Aorta (tissue), 5 donors: ENCODE data around the gene PCDH10. TPM values are rescaled to one million over a fixed set of nuclear protein-coding genes. Genes with fewer than 3 reads are reported as not detected.

ENCODE experiments used
- ATAC-seq: fragments of 200-7000 bp; cut with Tn5 transposase; one replicate; pipeline ENCODE4 v1.9.1; 2022; ENCODE audit warnings: moderate library complexity; ENCODE audit not compliant: low FRiP score
- DNase-seq, 2 donors: peaks; one replicate each; pipeline ENCODE4 v3.0.0-alpha.2; 2020
- H3K27ac ChIP-seq, 2 donors: one replicate each; pipeline ENCODE4 v1.5.1; 2013; ENCODE audit warnings: low read length in 2 of 2, mild to moderate bottlenecking in 2 of 2, moderate library complexity in 2 of 2, control low read depth in 1 of 2, inconsistent platforms in 1 of 2, low read depth in 1 of 2
- H3K27me3 ChIP-seq, 2 donors: one replicate each; pipeline ENCODE4 v1.6.1; 2013; ENCODE audit warnings: control low read depth in 1 of 2, low read length in 1 of 2, mild to moderate bottlenecking in 1 of 2, moderate library complexity in 1 of 2; ENCODE audit not compliant: insufficient read depth in 2 of 2, control insufficient read depth in 1 of 2
- H3K36me3 ChIP-seq, 2 donors: one replicate each; pipeline ENCODE4 v1.6.1; 2013; ENCODE audit warnings: control low read depth in 1 of 2, low read length in 1 of 2, mild to moderate bottlenecking in 1 of 2; ENCODE audit not compliant: insufficient read depth in 2 of 2, control insufficient read depth in 1 of 2
- H3K4me1 ChIP-seq, 2 donors: one replicate each; pipeline ENCODE4 v1.6.1; 2013; ENCODE audit warnings: low read length in 2 of 2, control low read depth in 1 of 2, mild to moderate bottlenecking in 1 of 2, moderate library complexity in 1 of 2; ENCODE audit not compliant: insufficient read depth in 2 of 2, control insufficient read depth in 1 of 2
- H3K4me3 ChIP-seq, 2 donors: one replicate each; pipeline ENCODE4 v1.5.1; 2013; ENCODE audit warnings: low read length in 2 of 2, control low read depth in 1 of 2, mild to moderate bottlenecking in 1 of 2
- H3K9me3 ChIP-seq: one replicate; pipeline ENCODE4 v1.6.1; 2013; ENCODE audit warnings: mild to moderate bottlenecking, low read length; ENCODE audit not compliant: control insufficient read depth
- WGBS, 2 donors: extraction: QIAGEN DNeasy Blood & Tissue Kit; methylation state at CpG; one replicate each; pipeline ENCODE4 v1.1.7; 2013; 5-methylcytosine and 5-hydroxymethylcytosine counted together
- intact Hi-C, 2 donors: fragments of 100-400 bp; cut with DNase I; formaldehyde crosslinking; loops; one replicate each; pipeline versions ENCODE4 v1.14.2 to v1.15.0; 2022
- long read RNA-seq, 2 donors: library from polyadenylated mRNA; unstranded; transcript quantifications; one replicate each; pipeline ENCODE4 v2.0.0, GENCODE V29; 2020 to 2021
- polyA plus RNA-seq, 2 donors: library from polyadenylated mRNA; stranded (reverse); fragments of 200-250 nt; gene quantifications; one replicate each; pipeline ENCODE4 v1.2.3, GENCODE V29; 2013
- total RNA-seq, 2 donors: library from RNA; stranded (reverse); fragmentation: NEBNext Ultra II Directional; extraction: Animal tissue kit (Norgen Biotek cat#: 25700); gene quantifications; one replicate each; pipeline ENCODE4 v1.2.1, GENCODE V29; 2021
- donor health status: healthy with polysubstance abuse.
- donor health status: Bipolar disorder and iron deficiency.
- donor health status: DM: no; HTN: no; CAD: no.
- donor health status: DM: no; HTN: no; CAD: no.
- donor health status: DM: yes; HTN: yes; CAD: no.

PCDH10 gene
- 10 to 100 TPM; 15.1 to 23.0 TPM for total RNA-seq
- 1 to 10 TPM; 5.0 TPM for polyA plus RNA-seq
- long read RNA-seq, donor 1, full-length matches to known transcripts = 7 of 7 reads
- long read RNA-seq, donor 1, partial matches to known transcripts = 0 of 7 reads
- long read RNA-seq, donor 1, other reads (novel, unspliced or antisense) = 0 of 7 reads
- long read RNA-seq, donor 2, full-length matches to known transcripts = 13 of 16 reads
- long read RNA-seq, donor 2, partial matches to known transcripts = 2 of 16 reads
- long read RNA-seq, donor 2, other reads (novel, unspliced or antisense) = 1 of 16 reads

DNA sequence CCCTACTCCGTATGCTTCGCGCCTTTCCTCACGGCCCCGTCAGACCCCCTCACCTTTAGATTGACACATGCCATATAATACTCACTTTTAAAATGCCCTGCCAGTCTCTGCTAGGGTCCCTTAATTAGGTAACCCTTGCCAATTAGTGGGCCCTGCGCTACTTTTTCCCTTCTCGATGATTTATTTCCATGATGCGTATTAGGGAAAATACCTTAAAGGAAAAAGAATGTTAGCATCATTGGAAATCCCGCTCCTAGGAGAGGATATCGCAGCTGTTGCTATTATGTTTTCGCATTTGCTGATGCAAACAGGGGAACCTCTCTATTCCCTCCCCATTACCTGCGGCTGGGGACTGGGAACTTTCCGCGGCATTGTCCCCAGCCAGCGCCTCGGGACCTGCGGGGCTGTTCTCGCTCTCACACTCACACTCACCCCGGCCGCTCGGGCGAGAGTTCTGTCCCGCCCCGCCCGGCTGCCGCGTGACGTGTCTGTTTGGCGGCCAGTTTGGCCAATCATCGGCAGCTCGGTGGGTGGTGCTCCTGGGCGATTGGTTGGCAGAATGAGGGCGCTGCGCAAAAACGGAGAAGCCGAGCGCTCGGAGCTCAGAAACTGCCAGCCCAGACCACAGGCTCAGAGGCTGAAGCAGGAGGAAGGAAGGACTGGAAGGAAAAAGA, at the start of gene PCDH10:
PCDH10 (plus strand) TSS at position 605 of the 674 bp plus-strand sequence. CDS start 847 bp downstream, outside the sequence.
- Histone ChIP-seq H3K4me1 (no peaks in the 10 kb centered on the region), H3K27me3 (no peaks in the 10 kb centered on the region)
- intact Hi-C loops = loop anchor here in 1 of 2 donors (10.0 kb wide), 1 partner anchor 1756 kb away; no protein-coding TSS in a partner anchor

DNA sequence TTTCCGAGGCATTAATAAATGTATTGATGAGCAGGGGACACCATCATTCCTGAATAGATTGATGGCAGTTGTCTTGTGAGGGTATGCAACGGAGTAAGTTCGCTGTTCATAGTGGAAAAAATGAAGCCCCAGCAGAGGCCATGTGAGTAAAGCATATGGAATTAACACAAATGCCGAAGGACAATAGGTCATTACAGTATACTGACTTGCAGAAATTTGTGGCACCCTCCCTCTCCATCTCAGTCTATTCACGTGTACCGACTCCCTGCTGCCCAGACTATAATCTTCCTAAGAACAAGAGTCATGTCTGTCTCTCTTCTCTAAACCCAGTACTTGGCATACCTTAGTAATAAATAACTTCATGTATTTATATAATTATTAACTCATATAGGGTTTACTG, 47.1 kb upstream of the PCDH10 start:
- no peak for DNase-seq
- 85 to 88% methylated on average over 6 of the region's 6 CpGs for WGBS, 2 donors
- no peaks in the 10 kb centered on the region for H3K4me1 ChIP-seq
- no peaks in the 10 kb centered on the region for H3K9me3 ChIP-seq
- intact Hi-C loops = no loop called here
- no peak overlapping the region for H3K27ac ChIP-seq
- H3K36me3 ChIP-seq = no peaks in the 10 kb centered on the region
- ATAC-seq = no peak
- no peaks in the 10 kb centered on the region for H3K27me3 ChIP-seq
- H3K4me3 ChIP-seq = no peak overlapping the region

More for the DNA sequence above, at the start of gene PCDH10:
- peak within 1 kb of the TSS; percentile 46 to 58 for H3K4me3 ChIP-seq
- DNase-seq (peak; percentile 94 to 97), ATAC-seq (peak; percentile 93)
- H3K36me3 ChIP-seq = no peaks in the 10 kb centered on the region
- H3K27ac ChIP-seq = peak within 1 kb of the TSS; percentile 2 to 5
- 0% methylated on average over 38 of the region's 38 CpGs for WGBS, 2 donors
- no peaks in the 10 kb centered on the region for H3K9me3 ChIP-seq

GRCh38 chr4:133102612-133103409, 46.3 kb upstream of the PCDH10 start:
- DNase-seq (no peak), ATAC-seq (no peak)
- 53 to 60% methylated on average over 4 of the region's 4 CpGs for WGBS, 2 donors
- Histone ChIP-seq H3K9me3 (no peaks in the 10 kb centered on the region), H3K27ac (no peak overlapping the region), H3K4me3 (no peak overlapping the region), H3K27me3 (no peaks in the 10 kb centered on the region), H3K4me1 (no peaks in the 10 kb centered on the region), H3K36me3 (no peaks in the 10 kb centered on the region)
- intact Hi-C loops = no loop called here

GRCh38 chr4:133112641-133113040, 36.5 kb upstream of the PCDH10 start:
- Histone ChIP-seq H3K4me3 (no peak overlapping the region), H3K9me3 (no peaks in the 10 kb centered on the region), H3K36me3 (no peaks in the 10 kb centered on the region), H3K27ac (no peak overlapping the region), H3K4me1 (no peaks in the 10 kb centered on the region), H3K27me3 (no peaks in the 10 kb centered on the region)
- ATAC-seq = no peak
- no peak for DNase-seq
- intact Hi-C loops = no loop called here

DNA sequence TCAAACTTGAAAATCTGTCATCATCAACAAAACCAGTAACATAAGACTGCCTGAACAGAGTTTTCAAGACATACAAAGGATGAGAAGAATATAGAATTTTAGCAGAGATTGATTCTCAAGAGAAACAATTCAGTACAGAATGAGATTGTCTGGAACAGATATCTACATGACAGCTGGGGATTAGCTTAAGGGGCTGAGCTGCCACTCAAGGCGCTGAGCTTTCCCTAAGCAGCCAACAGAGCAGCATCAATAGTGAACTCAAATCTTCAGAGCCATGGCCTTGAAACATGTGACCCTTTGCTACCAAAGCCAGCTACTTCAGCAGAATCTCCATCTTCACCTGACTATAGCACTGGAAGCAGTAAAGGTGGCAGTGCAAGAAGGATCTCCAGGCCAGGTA, 24.3 kb upstream of the PCDH10 start:
- H3K27me3 ChIP-seq = no peaks in the 10 kb centered on the region
- no peaks in the 10 kb centered on the region for H3K4me1 ChIP-seq
- H3K27ac ChIP-seq = no peak overlapping the region
- no peak overlapping the region for H3K4me3 ChIP-seq
- H3K9me3 ChIP-seq = no peaks in the 10 kb centered on the region
- WGBS, 2 donors = 92 to 95% methylated on average over 1 of the region's 1 CpG
- intact Hi-C loops = no loop called here
- DNase-seq = no peak
- no peak for ATAC-seq
- no peaks in the 10 kb centered on the region for H3K36me3 ChIP-seq

DNA sequence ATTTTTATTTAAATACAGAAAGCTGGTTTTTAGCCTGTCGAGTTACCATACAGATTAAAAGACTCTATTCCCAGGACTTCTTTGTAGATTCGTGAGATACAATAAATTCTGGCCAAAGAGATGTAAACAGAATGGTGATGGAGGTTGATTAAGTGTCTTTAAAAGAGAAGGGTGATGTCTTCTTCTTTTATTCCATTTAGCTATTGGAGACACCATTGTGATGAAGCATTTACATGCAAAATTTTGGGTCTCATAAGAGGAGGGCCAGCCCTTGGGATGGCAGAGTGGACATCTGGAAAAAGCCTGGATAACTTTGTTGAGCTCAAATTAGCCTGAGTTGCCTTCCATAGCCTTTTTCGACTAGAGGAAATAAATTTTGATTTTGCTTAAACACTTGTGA, 21.6 kb upstream of the PCDH10 start:
- no peaks in the 10 kb centered on the region for H3K36me3 ChIP-seq
- H3K27ac ChIP-seq = no peak overlapping the region
- no peak for ATAC-seq
- 85% methylated on average over 3 of the region's 3 CpGs for WGBS, 2 donors
- no peak overlapping the region for H3K4me3 ChIP-seq
- no peaks in the 10 kb centered on the region for H3K4me1 ChIP-seq
- H3K27me3 ChIP-seq = no peaks in the 10 kb centered on the region
- DNase-seq = no peak
- H3K9me3 ChIP-seq = no peaks in the 10 kb centered on the region
- intact Hi-C loops = no loop called here

- DNase-seq (no peak), ATAC-seq (no peak)
- Histone ChIP-seq H3K9me3 (no peaks in the 10 kb centered on the region), H3K27me3 (no peaks in the 10 kb centered on the region), H3K4me1 (no peaks in the 10 kb centered on the region), H3K36me3 (no peaks in the 10 kb centered on the region), H3K4me3 (no peak overlapping the region), H3K27ac (no peak overlapping the region)
- intact Hi-C loops = no loop called here
These were observed 19.9 kb upstream of the PCDH10 start for GRCh38 chr4:133129237-133129636.

GRCh38 chr4:133130171-133130570, 18.9 kb upstream of the PCDH10 start:
- DNase-seq (no peak), ATAC-seq (no peak)
- Histone ChIP-seq H3K4me1 (no peaks in the 10 kb centered on the region), H3K9me3 (no peaks in the 10 kb centered on the region), H3K36me3 (no peaks in the 10 kb centered on the region), H3K27ac (no peak overlapping the region), H3K4me3 (no peak overlapping the region), H3K27me3 (no peaks in the 10 kb centered on the region)
- intact Hi-C loops = no loop called here
- 39 to 42% methylated on average over 2 of the region's 2 CpGs for WGBS, 2 donors
